ENCODE results near the gene PRKCH.

GRCh38 chr14:61279082-61279481, 42.3 kb upstream of the PRKCH start:
- TF ChIP-seq POLR2A (IDR thresholded peaks at IDR 0.05; ENCODE audit: low read length) (no peak), GATA1 (IDR thresholded peaks at IDR 0.05; ENCODE audit: low read depth, low read length) (no peak)
